Tibial nerve (tissue), 4 donors: ENCODE data around the gene EVPLL. TPM values are rescaled to one million over a fixed set of nuclear protein-coding genes. Genes with fewer than 3 reads are reported as not detected.
"Not testable (repeated sequence)": the region's sequence is repeated elsewhere in the genome, so short reads cannot be mapped to it uniquely, and the experiment has no call there.

ENCODE experiments used
- DNase-seq, 2 donors: peaks; one replicate each; pipeline ENCODE4 v3.0.0-alpha.2; 2019; ENCODE audit warnings: low spot score in 2 of 2
- H3K27ac ChIP-seq, 4 donors: fragments of 200-600 bp; sonication (generic) in 3 of 4; one replicate each; pipeline ENCODE4 v1.5.1; 2017 to 2019; ENCODE audit warnings: mild to moderate bottlenecking in 1 of 4
- H3K27me3 ChIP-seq, 2 donors: fragments of 200-600 bp; sonication (generic) in 1 of 2; one replicate each; pipeline versions ENCODE4 v1.5.1 to v1.6.0; 2017 to 2019
- H3K36me3 ChIP-seq, 3 donors: fragments of 200-600 bp; sonication (generic); one replicate each; pipeline ENCODE4 v1.5.1; 2018 to 2019
- H3K4me1 ChIP-seq, 4 donors: fragments of 200-600 bp; sonication (generic) in 3 of 4; one replicate each; pipeline ENCODE4 v1.5.1; 2017 to 2019
- H3K4me3 ChIP-seq, 4 donors: fragments of 200-600 bp; sonication (generic) in 3 of 4; one replicate each; pipeline ENCODE4 v1.5.1; 2017 to 2019; ENCODE audit warnings: mild to moderate bottlenecking in 1 of 4, moderate library complexity in 1 of 4
- H3K9me3 ChIP-seq, 4 donors: fragments of 200-600 bp; sonication (generic) in 3 of 4; one replicate each; pipeline ENCODE4 v1.5.1; 2017 to 2019
- CTCF ChIP-seq, 5 experiments: fragments of 200-600 bp in 3 of 5; fragments of 450-650 bp in 2 of 5; sonication (generic) in 3 of 5; IDR thresholded peaks; one replicate each; pipeline ENCODE4 v1.5.1; 2016 to 2019; ENCODE audit warnings: antibody characterized with exemption in 5 of 5, mild to moderate bottlenecking in 3 of 5, moderate library complexity in 2 of 5
- EP300 ChIP-seq, 2 donors: sonication (generic); formaldehyde crosslinking; IDR thresholded peaks; one replicate each; pipeline ENCODE4 v1.6.1; 2017; ENCODE audit warnings: antibody characterized with exemption in 2 of 2, mild to moderate bottlenecking in 1 of 2
- POLR2A ChIP-seq, 2 donors: fragments of 450-650 bp; IDR thresholded peaks; one replicate each; pipeline ENCODE4 v1.6.1; 2017; ENCODE audit warnings: antibody characterized with exemption in 2 of 2, mild to moderate bottlenecking in 2 of 2, moderate library complexity in 2 of 2
- WGBS, 2 donors: methylation state at CpG; one replicate each; pipeline ENCODE4 v1.1.5; 2018; 5-methylcytosine and 5-hydroxymethylcytosine counted together
- total RNA-seq, 4 donors: library from RNA; depleted of rRNA; stranded (reverse); fragments of >200 nt; gene quantifications; one replicate each; pipeline ENCODE4 v1.1.0, GENCODE V29; 2016

Gene EVPLL
- total RNA-seq, 4 donors from 2014 or later = not detected

- H3K36me3 ChIP-seq = no peaks in the 10 kb centered on the region
- WGBS, 2 donors = 68 to 70% methylated on average over 35 to 36 of the region's 36 CpGs
- DNase-seq = no peak
- no peak overlapping the region for H3K4me3 ChIP-seq
- no peaks in the 10 kb centered on the region for H3K9me3 ChIP-seq
- peaks cover 0 to 5% (median 2%) of the 10 kb centered on the region in 4 donors for H3K4me1 ChIP-seq
- H3K27ac ChIP-seq = no peak overlapping the region
- TF ChIP-seq EP300 (IDR thresholded peaks at IDR 0.05) (no peak), POLR2A (IDR thresholded peaks at IDR 0.05) (no peak), CTCF (IDR thresholded peaks at IDR 0.05) (no peak)
- H3K27me3 ChIP-seq = peaks cover 0 to 46% of the 10 kb centered on the region in 2 donors
Observed at GRCh38 chr17:18382441-18383078, 5.0 kb downstream of the EVPLL start.

- H3K9me3 ChIP-seq, H3K4me3 ChIP-seq, H3K27ac ChIP-seq, H3K36me3 ChIP-seq, DNase-seq, H3K4me1 ChIP-seq: not testable (repeated sequence)
- WGBS, 2 donors = 39 to 41% methylated on average over 5 to 33 of the region's 36 CpGs
- peaks cover 0 to 46% of the 10 kb centered on the region in 2 donors for H3K27me3 ChIP-seq
Observed at GRCh38 chr17:18383079-18383481, 5.5 kb downstream of the EVPLL start.

- not testable (repeated sequence) for H3K36me3 ChIP-seq, H3K9me3 ChIP-seq, DNase-seq, H3K27ac ChIP-seq, H3K4me1 ChIP-seq, H3K4me3 ChIP-seq
- 89 to 90% methylated on average over 7 of the region's 7 CpGs for WGBS, 2 donors
- peaks cover 0 to 46% of the 10 kb centered on the region in 2 donors for H3K27me3 ChIP-seq
Observed at GRCh38 chr17:18384271-18384670, 6.7 kb downstream of the EVPLL start.

- H3K27ac ChIP-seq, DNase-seq, H3K9me3 ChIP-seq, H3K4me3 ChIP-seq, H3K4me1 ChIP-seq, H3K36me3 ChIP-seq: not testable (repeated sequence)
- peaks cover 0 to 16% of the 10 kb centered on the region in 2 donors for H3K27me3 ChIP-seq
- 42 to 60% methylated on average over 5 of the region's 5 CpGs for WGBS, 2 donors
Observed at GRCh38 chr17:18387583-18387982, 10.0 kb downstream of the EVPLL start.

GRCh38 chr17:18388266-18388665 is 10.7 kb downstream of the EVPLL start:
- H3K27me3 ChIP-seq, DNase-seq, H3K4me3 ChIP-seq, H3K27ac ChIP-seq, H3K9me3 ChIP-seq, H3K36me3 ChIP-seq, H3K4me1 ChIP-seq: not testable (repeated sequence)
- 66 to 92% methylated on average over 3 to 4 of the region's 4 CpGs for WGBS, 2 donors

- WGBS, 2 donors = 100% methylated on average over 1 of the region's 10 CpGs; no CpG with 5 or more reads in 1 of the 2 donors
- not testable (repeated sequence) for H3K4me1 ChIP-seq, H3K9me3 ChIP-seq, H3K27ac ChIP-seq, H3K36me3 ChIP-seq, H3K27me3 ChIP-seq, DNase-seq, H3K4me3 ChIP-seq
Observed at GRCh38 chr17:18388728-18389127, 11.2 kb downstream of the EVPLL start.

- DNase-seq, H3K9me3 ChIP-seq, H3K27me3 ChIP-seq, H3K36me3 ChIP-seq, H3K4me3 ChIP-seq, H3K27ac ChIP-seq, H3K4me1 ChIP-seq: not testable (repeated sequence)
- 45% methylated on average over 6 to 7 of the region's 7 CpGs for WGBS, 2 donors
Observed at GRCh38 chr17:18401872-18402590, 24.5 kb downstream of the EVPLL start.

- 0 to 6% methylated on average over 1 to 4 of the region's 5 CpGs for WGBS, 2 donors
- H3K27me3 ChIP-seq, H3K9me3 ChIP-seq, H3K27ac ChIP-seq, H3K4me3 ChIP-seq, H3K4me1 ChIP-seq, DNase-seq, H3K36me3 ChIP-seq: not testable (repeated sequence)
Observed at GRCh38 chr17:18403166-18403565, 25.6 kb downstream of the EVPLL start.

- not testable (repeated sequence) for H3K27me3 ChIP-seq, H3K27ac ChIP-seq, DNase-seq, H3K4me1 ChIP-seq, H3K36me3 ChIP-seq, H3K9me3 ChIP-seq, H3K4me3 ChIP-seq
- WGBS, 2 donors = no CpG with 5 or more reads among the region's 5 CpGs
Observed at GRCh38 chr17:18403604-18404003, 26.0 kb downstream of the EVPLL start.

- peaks cover 0 to 19% of the 10 kb centered on the region in 2 donors for H3K27me3 ChIP-seq
- WGBS, 2 donors = 18 to 29% methylated on average over 3 of the region's 3 CpGs
- H3K4me3 ChIP-seq, H3K36me3 ChIP-seq, DNase-seq, H3K27ac ChIP-seq, H3K9me3 ChIP-seq, H3K4me1 ChIP-seq: not testable (repeated sequence)
Observed at GRCh38 chr17:18408906-18409305, 31.3 kb downstream of the EVPLL start.

- WGBS, 2 donors = 25 to 30% methylated on average over 6 of the region's 6 CpGs
- H3K27me3 ChIP-seq = peaks cover 0 to 19% of the 10 kb centered on the region in 2 donors
- H3K27ac ChIP-seq, H3K4me3 ChIP-seq, H3K4me1 ChIP-seq, H3K9me3 ChIP-seq, H3K36me3 ChIP-seq, DNase-seq: not testable (repeated sequence)
Observed at GRCh38 chr17:18409321-18409720, 31.7 kb downstream of the EVPLL start.

- WGBS, 2 donors = 7 to 12% methylated on average over 11 of the region's 11 CpGs
- H3K27ac ChIP-seq = peak overlapping the region in 1 of 4 donors; percentile 79
- peaks cover 0 to 19% of the 10 kb centered on the region in 2 donors for H3K27me3 ChIP-seq
- H3K4me1 ChIP-seq, H3K36me3 ChIP-seq, DNase-seq, H3K9me3 ChIP-seq: not testable (repeated sequence)
- peak overlapping the region in 1 of 4 donors; percentile 52 for H3K4me3 ChIP-seq
Observed at GRCh38 chr17:18410736-18411135, 33.2 kb downstream of the EVPLL start.
